ENCODE data around the gene DCAKD. TPM values are rescaled to one million over a fixed set of nuclear protein-coding genes. Genes with fewer than 3 reads are reported as not detected.

The DCAKD gene
- total and polyA plus RNA-seq, 2 donors (not counting 1 experiment from before 2014, with no cell fraction given) = 21.8 to 41.5 TPM

- no peak for DNase-seq (ENCODE audit: low read depth in 2 of 2)
- H3K36me3 ChIP-seq (ENCODE audit: control insufficient read depth, insufficient read depth, low read length) = peaks cover 21% of the 10 kb centered on the region
Measured at GRCh38 chr17:45086865-45087503, 35.6 kb upstream of the DCAKD start.

GRCh38 chr17:45086391-45086790 is 35.0 kb upstream of the DCAKD start:
- Histone ChIP-seq H3K9ac (ENCODE audit: insufficient read depth, low read length) (no peak overlapping the region), H4K20me1 (ENCODE audit: control insufficient read depth, extremely low read depth, insufficient read depth, low read length) (no peaks in the 10 kb centered on the region), H3K9me3 (ENCODE audit: control insufficient read depth, insufficient read depth, low read depth, low read length) (no peaks in the 10 kb centered on the region), H3K4me3 (replicated peaks in 1 of 4; ENCODE audit: control extremely low read depth in 1 of 4, insufficient read depth in 1 of 4, low read depth in 3 of 4, low read length in 4 of 4) (no peak overlapping the region), H3K79me2 (ENCODE audit: control insufficient read depth, insufficient read depth, low read length) (peaks cover 1% of the 10 kb centered on the region), H3K4me2 (ENCODE audit: extremely low read depth, insufficient read depth, low read length) (no peak overlapping the region), H3K27ac (ENCODE audit: insufficient read depth, low read length) (no peak overlapping the region), H3K4me1 (ENCODE audit: control insufficient read depth, extremely low read depth, insufficient read depth, low read length) (peaks cover 6% of the 10 kb centered on the region), H2AFZ (ENCODE audit: low read length) (no peak overlapping the region), H3K27me3 (ENCODE audit: control insufficient read depth, insufficient read depth, low read length) (no peaks in the 10 kb centered on the region), H3K36me3 (ENCODE audit: control insufficient read depth, insufficient read depth, low read length) (peaks cover 25% of the 10 kb centered on the region)
- no peak for DNase-seq (ENCODE audit: low read depth in 2 of 2)
- no peak for TF ChIP-seq EZH2 (IDR thresholded peaks at IDR 0.05; ENCODE audit: low read length, missing control alignments)
- TF ChIP-seq CTCF (conservative IDR thresholded peaks at IDR 0.05 in 1 of 2, IDR thresholded peaks at IDR 0.05 in 1 of 2; ENCODE audit: low read depth in 1 of 2, low read length in 2 of 2) = no peak

More at GRCh38 chr17:45086865-45087503, 35.6 kb upstream of the DCAKD start:
- Histone ChIP-seq H2AFZ (ENCODE audit: low read length) (no peak overlapping the region), H3K27ac (ENCODE audit: insufficient read depth, low read length) (no peak overlapping the region), H3K9ac (ENCODE audit: insufficient read depth, low read length) (no peak overlapping the region), H3K9me3 (ENCODE audit: control insufficient read depth, insufficient read depth, low read depth, low read length) (no peaks in the 10 kb centered on the region), H3K4me1 (ENCODE audit: control insufficient read depth, extremely low read depth, insufficient read depth, low read length) (peaks cover 8% of the 10 kb centered on the region), H3K79me2 (ENCODE audit: control insufficient read depth, insufficient read depth, low read length) (peaks cover 1% of the 10 kb centered on the region), H3K4me2 (ENCODE audit: extremely low read depth, insufficient read depth, low read length) (no peak overlapping the region), H4K20me1 (ENCODE audit: control insufficient read depth, extremely low read depth, insufficient read depth, low read length) (no peaks in the 10 kb centered on the region), H3K27me3 (ENCODE audit: control insufficient read depth, insufficient read depth, low read length) (no peaks in the 10 kb centered on the region), H3K4me3 (replicated peaks in 1 of 4; ENCODE audit: control extremely low read depth in 1 of 4, insufficient read depth in 1 of 4, low read depth in 3 of 4, low read length in 4 of 4) (no peak overlapping the region)
- TF ChIP-seq CTCF (conservative IDR thresholded peaks at IDR 0.05 in 1 of 2, IDR thresholded peaks at IDR 0.05 in 1 of 2; ENCODE audit: low read depth in 1 of 2, low read length in 2 of 2) (no peak), EZH2 (IDR thresholded peaks at IDR 0.05; ENCODE audit: low read length, missing control alignments) (no peak)

GRCh38 chr17:45081047-45081703 is 29.7 kb upstream of the DCAKD start:
- DNase-seq (ENCODE audit: low read depth in 2 of 2) = no peak
- no peaks in the 10 kb centered on the region for H3K27me3 ChIP-seq (ENCODE audit: control insufficient read depth, insufficient read depth, low read length)
- H2AFZ ChIP-seq (ENCODE audit: low read length) = no peak overlapping the region
- no peaks in the 10 kb centered on the region for H4K20me1 ChIP-seq (ENCODE audit: control insufficient read depth, extremely low read depth, insufficient read depth, low read length)
- H3K4me1 ChIP-seq (ENCODE audit: control insufficient read depth, extremely low read depth, insufficient read depth, low read length) = no peaks in the 10 kb centered on the region
- H3K9me3 ChIP-seq (ENCODE audit: control insufficient read depth, insufficient read depth, low read depth, low read length) = no peaks in the 10 kb centered on the region
- TF ChIP-seq EZH2 (IDR thresholded peaks at IDR 0.05; ENCODE audit: low read length, missing control alignments) (no peak), CTCF (conservative IDR thresholded peaks at IDR 0.05 in 1 of 2, IDR thresholded peaks at IDR 0.05 in 1 of 2; ENCODE audit: low read depth in 1 of 2, low read length in 2 of 2) (no peak)
- no peak overlapping the region for H3K4me3 ChIP-seq (replicated peaks in 1 of 4; ENCODE audit: control extremely low read depth in 1 of 4, insufficient read depth in 1 of 4, low read depth in 3 of 4, low read length in 4 of 4)
- H3K79me2 ChIP-seq (ENCODE audit: control insufficient read depth, insufficient read depth, low read length) = peaks cover 34% of the 10 kb centered on the region
- no peak overlapping the region for H3K4me2 ChIP-seq (ENCODE audit: extremely low read depth, insufficient read depth, low read length)
- no peak overlapping the region for H3K9ac ChIP-seq (ENCODE audit: insufficient read depth, low read length)
- no peak overlapping the region for H3K27ac ChIP-seq (ENCODE audit: insufficient read depth, low read length)
- peaks cover 11% of the 10 kb centered on the region for H3K36me3 ChIP-seq (ENCODE audit: control insufficient read depth, insufficient read depth, low read length)

All from fibroblast of lung (primary cell).